CD4-positive, CD25-positive, alpha-beta regulatory T cell (primary cell): ENCODE results near the gene STYX. TPM values are rescaled to one million over a fixed set of nuclear protein-coding genes. Genes with fewer than 3 reads are reported as not detected.

Experiments used
- ATAC-seq, 2 donors: fragments of 150-1000 bp; cut with Tn5 transposase; one replicate each; pipeline ENCODE4 v1.10.0; 2021; ENCODE audit warnings: low read depth in 2 of 2, moderate number of reproducible peaks in 2 of 2, moderate library complexity in 1 of 2
- DNase-seq, 3 donors: peaks; one replicate each; pipeline versions ENCODE4 v3.0.0 to v3.0.0-alpha.2; 2012 to 2022; ENCODE audit warnings: mixed read lengths in 1 of 3
- H3K27ac ChIP-seq: one replicate; pipeline ENCODE4 v1.7.0; 2013; ENCODE audit warnings: mild to moderate bottlenecking, low read length; ENCODE audit not compliant: insufficient read depth, poor library complexity, severe bottlenecking
- H3K27me3 ChIP-seq: one replicate; pipeline ENCODE4 v1.7.0; 2013; ENCODE audit warnings: low read length; ENCODE audit not compliant: control insufficient read depth, insufficient read depth
- H3K36me3 ChIP-seq: one replicate; pipeline ENCODE4 v1.7.0; 2013; ENCODE audit warnings: mild to moderate bottlenecking, low read length, moderate library complexity; ENCODE audit not compliant: control insufficient read depth, insufficient read depth
- H3K4me1 ChIP-seq: 2 replicates; pipeline ENCODE4 v1.7.0; 2013; ENCODE audit warnings: mild to moderate bottlenecking, low read length; ENCODE audit not compliant: insufficient read depth, control insufficient read depth, poor library complexity, severe bottlenecking
- H3K4me3 ChIP-seq: one replicate; pipeline ENCODE4 v1.7.0; 2013; ENCODE audit warnings: low read depth, mild to moderate bottlenecking, low read length, moderate library complexity
- H3K9me3 ChIP-seq, 2 experiments: 1 replicate in 1 of 2; 2 replicates in 1 of 2; pipeline ENCODE4 v1.7.0; 2013; ENCODE audit warnings: low read length in 2 of 2, mild to moderate bottlenecking in 1 of 2, moderate library complexity in 1 of 2; ENCODE audit not compliant: control insufficient read depth in 2 of 2
- H3K27ac Mint-ChIP-seq, 3 donors: one replicate each; pipeline ENCODE4 v1.8.0; 2020 to 2022; ENCODE audit warnings: mild to moderate bottlenecking in 3 of 3, mixed read lengths in 3 of 3, moderate library complexity in 2 of 3
- H3K27me3 Mint-ChIP-seq: one replicate; pipeline ENCODE4 v1.8.0; 2022; ENCODE audit warnings: mild to moderate bottlenecking, mixed read lengths
- H3K36me3 Mint-ChIP-seq: one replicate; pipeline ENCODE4 v1.8.0; 2020; ENCODE audit warnings: mixed read lengths
- H3K4me1 Mint-ChIP-seq, 4 donors: one replicate each; pipeline ENCODE4 v1.8.0; 2020 to 2022; ENCODE audit warnings: mixed read lengths in 4 of 4, mild to moderate bottlenecking in 1 of 4
- H3K4me3 Mint-ChIP-seq, 4 donors: one replicate each; pipeline ENCODE4 v1.8.0; 2020 to 2022; ENCODE audit warnings: mild to moderate bottlenecking in 4 of 4, mixed read lengths in 4 of 4, moderate library complexity in 3 of 4
- H3K9me3 Mint-ChIP-seq, 7 donors: one replicate each; pipeline ENCODE4 v1.8.0; 2020 to 2022; ENCODE audit warnings: mixed read lengths in 7 of 7, mild to moderate bottlenecking in 3 of 7, moderate library complexity in 2 of 7
- polyA plus RNA-seq, 4 donors: library from polyadenylated mRNA; unstranded; fragments of 300-500 nt; fragmentation: Illumina TruSeq; gene quantifications; one replicate each; pipeline ENCODE4 v1.2.3, GENCODE V29; 2021
- total RNA-seq: library from RNA; stranded (reverse); gene quantifications from one replicate; pipeline ENCODE4 v1.2.3, GENCODE V29; 2022

The STYX gene
- total and polyA plus RNA-seq, 5 donors from 2014 or later, result 33.0 to 45.2 (median 37.9) TPM

GRCh38 chr14:52791223-52792096, 61.5 kb downstream of the STYX start, which contains the start of gene GNPNAT1:
TSS of gene GNPNAT1 (minus strand) at chr14:52791607. CDS start at chr14:52784650, 6,957 bp downstream.
- Histone ChIP-seq H3K4me1 (peaks cover 22% of the 10 kb centered on the region), H3K27ac (peak within 1 kb of the TSS; percentile 73), H3K9me3 (no peaks in the 10 kb centered on the region), H3K36me3 (no peaks in the 10 kb centered on the region), H3K4me3 (peak within 1 kb of the TSS; percentile 83), H3K27me3 (no peaks in the 10 kb centered on the region)
- peak within 1 kb of the TSS; percentile 84 to 96 (median 93) for H3K4me3 Mint-ChIP-seq
- DNase-seq, result peak; percentile 84 to 95 (median 89)
- H3K4me1 Mint-ChIP-seq, result peaks cover 37 to 48% (median 41%) of the 10 kb centered on the region in 4 donors
- no peaks in the 10 kb centered on the region for H3K27me3 Mint-ChIP-seq
- peak; percentile 98 to 99 for ATAC-seq
- no peaks in the 10 kb centered on the region for H3K36me3 Mint-ChIP-seq
- peaks cover 0 to 3% (median 0%) of the 10 kb centered on the region in 7 donors for H3K9me3 Mint-ChIP-seq
- peak within 1 kb of the TSS; percentile 90 to 96 (median 90) for H3K27ac Mint-ChIP-seq

- no peak for DNase-seq
- Mint-ChIP-seq H3K4me1 (peaks cover 35 to 46% (median 39%) of the 10 kb centered on the region in 4 donors), H3K36me3 (no peaks in the 10 kb centered on the region), H3K4me3 (peak overlapping the region; percentile 84 to 92 (median 91)), H3K9me3 (peaks cover 0 to 4% (median 0%) of the 10 kb centered on the region in 7 donors), H3K27ac (peak overlapping the region; percentile 90 to 96 (median 90)), H3K27me3 (peaks cover 4% of the 10 kb centered on the region)
- H3K36me3 ChIP-seq, result no peaks in the 10 kb centered on the region
- no peaks in the 10 kb centered on the region for H3K27me3 ChIP-seq
- H3K4me3 ChIP-seq, result peak overlapping the region; percentile 75
- peak overlapping the region; percentile 73 for H3K27ac ChIP-seq
- H3K4me1 ChIP-seq, result peaks cover 22% of the 10 kb centered on the region
- ATAC-seq, result no peak
- no peaks in the 10 kb centered on the region for H3K9me3 ChIP-seq
These were observed 62.1 kb downstream of the STYX start for GRCh38 chr14:52792097-52792415.

GRCh38 chr14:52793061-52793460, 63.1 kb downstream of the STYX start:
- H3K4me3 ChIP-seq, result no peak overlapping the region
- peaks cover 0 to 7% of the 10 kb centered on the region in 2 experiments for H3K9me3 ChIP-seq
- no peaks in the 10 kb centered on the region for H3K27me3 ChIP-seq
- ATAC-seq (no peak), DNase-seq (no peak)
- Mint-ChIP-seq H3K4me3 (peak overlapping the region in 3 of 4 donors; percentile 32 to 85 (median 34)), H3K9me3 (peaks cover 0 to 5% (median 3%) of the 10 kb centered on the region in 7 donors), H3K4me1 (peaks cover 35 to 46% (median 39%) of the 10 kb centered on the region in 4 donors), H3K36me3 (no peaks in the 10 kb centered on the region), H3K27ac (peak overlapping the region in 1 of 3 donors; percentile 4), H3K27me3 (peaks cover 4% of the 10 kb centered on the region)
- H3K27ac ChIP-seq, result no peak overlapping the region
- H3K36me3 ChIP-seq, result no peaks in the 10 kb centered on the region
- peaks cover 22% of the 10 kb centered on the region for H3K4me1 ChIP-seq

- peaks cover 12 to 24% (median 16%) of the 10 kb centered on the region in 4 donors for H3K4me1 Mint-ChIP-seq
- H3K9me3 Mint-ChIP-seq, result peaks cover 0 to 5% (median 3%) of the 10 kb centered on the region in 7 donors
- ATAC-seq (no peak), DNase-seq (peak in 1 of 3 donors; percentile 61)
- Histone ChIP-seq H3K36me3 (no peaks in the 10 kb centered on the region), H3K9me3 (peaks cover 0 to 7% of the 10 kb centered on the region in 2 experiments), H3K27me3 (no peaks in the 10 kb centered on the region), H3K27ac (no peak overlapping the region), H3K4me3 (no peak overlapping the region), H3K4me1 (no peaks in the 10 kb centered on the region)
- H3K27ac Mint-ChIP-seq, result peak overlapping the region in 2 of 3 donors; percentile 41 to 48
- peaks cover 9% of the 10 kb centered on the region for H3K27me3 Mint-ChIP-seq
- H3K4me3 Mint-ChIP-seq, result peak overlapping the region in 1 of 4 donors; percentile 15
- H3K36me3 Mint-ChIP-seq, result no peaks in the 10 kb centered on the region
These were observed 67.7 kb downstream of the STYX start for GRCh38 chr14:52797653-52798052.

GRCh38 chr14:52798826-52799225, 68.9 kb downstream of the STYX start:
- H3K27ac Mint-ChIP-seq, result no peak overlapping the region
- no peak for ATAC-seq

GRCh38 chr14:52801014-52801712, 71.2 kb downstream of the STYX start:
- peak in 1 of 2 donors; percentile 50 for ATAC-seq
- Histone ChIP-seq H3K4me1 (no peaks in the 10 kb centered on the region), H3K27me3 (no peaks in the 10 kb centered on the region), H3K9me3 (peaks cover 0 to 7% of the 10 kb centered on the region in 2 experiments), H3K36me3 (no peaks in the 10 kb centered on the region), H3K27ac (no peak overlapping the region), H3K4me3 (no peak overlapping the region)
- Mint-ChIP-seq H3K27me3 (peaks cover 14% of the 10 kb centered on the region), H3K9me3 (peaks cover 0 to 5% (median 2%) of the 10 kb centered on the region in 7 donors), H3K4me3 (no peak overlapping the region), H3K36me3 (no peaks in the 10 kb centered on the region), H3K4me1 (peaks cover 10 to 27% (median 15%) of the 10 kb centered on the region in 4 donors), H3K27ac (no peak overlapping the region)
- DNase-seq, result no peak

More at GRCh38 chr14:52798826-52799225, 68.9 kb downstream of the STYX start:
- no peak for DNase-seq
- Histone ChIP-seq H3K27me3 (no peaks in the 10 kb centered on the region), H3K4me3 (no peak overlapping the region), H3K4me1 (no peaks in the 10 kb centered on the region), H3K9me3 (peaks cover 0 to 7% of the 10 kb centered on the region in 2 experiments), H3K36me3 (no peaks in the 10 kb centered on the region), H3K27ac (no peak overlapping the region)
- Mint-ChIP-seq H3K4me3 (no peak overlapping the region), H3K4me1 (peaks cover 12 to 23% (median 16%) of the 10 kb centered on the region in 4 donors), H3K36me3 (no peaks in the 10 kb centered on the region), H3K27me3 (peaks cover 14% of the 10 kb centered on the region), H3K9me3 (peaks cover 0 to 5% (median 3%) of the 10 kb centered on the region in 7 donors)

- Mint-ChIP-seq H3K27ac (no peak overlapping the region), H3K4me3 (no peak overlapping the region), H3K27me3 (peaks cover 10% of the 10 kb centered on the region), H3K4me1 (peaks cover 10 to 23% (median 13%) of the 10 kb centered on the region in 4 donors), H3K36me3 (no peaks in the 10 kb centered on the region), H3K9me3 (peaks cover 0 to 2% (median 1%) of the 10 kb centered on the region in 7 donors)
- H3K27me3 ChIP-seq, result no peaks in the 10 kb centered on the region
- no peaks in the 10 kb centered on the region for H3K36me3 ChIP-seq
- no peak overlapping the region for H3K27ac ChIP-seq
- H3K4me1 ChIP-seq, result no peaks in the 10 kb centered on the region
- no peak for ATAC-seq
- H3K4me3 ChIP-seq, result no peak overlapping the region
- H3K9me3 ChIP-seq, result peaks cover 0 to 2% of the 10 kb centered on the region in 2 experiments
- DNase-seq, result no peak
These were observed 72.6 kb downstream of the STYX start for GRCh38 chr14:52802597-52802996.
